Ovary (tissue), 9 donors: ENCODE measurements around the gene RNF39. TPM values are rescaled to one million over a fixed set of nuclear protein-coding genes. Genes with fewer than 3 reads are reported as not detected.

Source experiments
- DNase-seq, 5 donors: peaks; one replicate each; pipeline ENCODE4 v3.0.0-alpha.2; 2019 to 2020
- H3K27ac ChIP-seq, 2 donors: fragments of 200-600 bp; one replicate each; pipeline versions ENCODE4 v1.5.1 to v1.8.0; 2019 to 2022
- H3K27me3 ChIP-seq: fragments of 200-600 bp; one replicate; pipeline ENCODE4 v1.8.0; 2022
- H3K36me3 ChIP-seq: fragments of 200-600 bp; sonication (generic); one replicate; pipeline ENCODE4 v1.5.1; 2019
- H3K4me1 ChIP-seq: one replicate; pipeline ENCODE4 v1.8.1; 2013; ENCODE audit warnings: mild to moderate bottlenecking, moderate library complexity; ENCODE audit not compliant: insufficient read depth
- H3K4me3 ChIP-seq: fragments of 200-600 bp; sonication (generic); one replicate; pipeline ENCODE4 v1.5.1; 2017
- H3K9me3 ChIP-seq, 2 donors: fragments of 200-600 bp in 1 of 2; sonication (generic) in 1 of 2; one replicate each; pipeline versions ENCODE4 v1.5.1 to v1.8.1; 2013 to 2019; ENCODE audit warnings: mild to moderate bottlenecking in 1 of 2, moderate library complexity in 1 of 2
- EP300 ChIP-seq: sonication (generic); formaldehyde crosslinking; IDR thresholded peaks from one replicate; pipeline ENCODE4 v1.6.1; 2017; ENCODE audit warnings: antibody characterized with exemption
- POLR2A ChIP-seq: fragments of 450-650 bp; IDR thresholded peaks from one replicate; pipeline ENCODE4 v1.6.1; 2017; ENCODE audit warnings: antibody characterized with exemption, mild to moderate bottlenecking, moderate library complexity
- WGBS, 3 donors: extraction: QIAGEN DNeasy Blood & Tissue Kit in 1 of 3; methylation state at CpG; one replicate each; pipeline versions ENCODE4 v1.1.5 to v1.1.7; 2013 to 2017; 5-methylcytosine and 5-hydroxymethylcytosine counted together
- intact Hi-C, 4 donors: fragments of 100-400 bp; cut with DNase I; formaldehyde crosslinking; loops; one replicate each; pipeline versions ENCODE4 v1.11.0 to v1.15.1; 2022 to 2023
- polyA plus RNA-seq, 2 donors: library from polyadenylated mRNA; stranded (reverse); fragments of 200-250 nt in 1 of 2; fragments of 350-450 nt in 1 of 2; fragmentation: Illumina TruSeq in 1 of 2; extraction: RNeasy Lipid Tissue Mini Kit (QIAGEN cat#74804) in 1 of 2; gene quantifications; one replicate each; pipeline ENCODE4 v1.2.3, GENCODE V29; 2013 to 2014
- total RNA-seq, 7 donors: library from RNA; depleted of rRNA in 2 of 7; stranded (reverse); fragments of >200 nt in 2 of 7; fragmentation: NEBNext Ultra II Directional in 3 of 7; extraction: Animal tissue kit (Norgen Biotek cat#: 25700) in 3 of 7; gene quantifications; one replicate each; pipeline versions ENCODE4 v1.1.0 to v1.2.4, GENCODE V29; 2016 to 2023
- TF ChIP-seq, protein P1 (sequence below), 3 donors: fragments of 450-650 bp in 2 of 3; fragments of 200-600 bp in 1 of 3; IDR thresholded peaks; one replicate each; pipeline versions ENCODE4 v1.5.1 to v1.8.0; 2016 to 2022; ENCODE audit warnings: antibody characterized with exemption in 3 of 3, mild to moderate bottlenecking in 1 of 3
- donor health status: DM: no; HTN: no; CAD: no; lungs with moderate emphysema.
- donor health status: DM: no; HTN: no; CAD: no.
- donor health status: Bipolar disorder and iron deficiency.
- donor health status: DM: yes; HTN: yes; CAD: no.
- donor health status: DM: no; HTN: no; CAD: no.
- donor health status: DM: yes; HTN: yes; CAD: no.

RNF39 gene
- total and polyA plus RNA-seq, 9 donors: 0.28 to 3.1 (median 0.97) TPM; not detected in 1

DNA sequence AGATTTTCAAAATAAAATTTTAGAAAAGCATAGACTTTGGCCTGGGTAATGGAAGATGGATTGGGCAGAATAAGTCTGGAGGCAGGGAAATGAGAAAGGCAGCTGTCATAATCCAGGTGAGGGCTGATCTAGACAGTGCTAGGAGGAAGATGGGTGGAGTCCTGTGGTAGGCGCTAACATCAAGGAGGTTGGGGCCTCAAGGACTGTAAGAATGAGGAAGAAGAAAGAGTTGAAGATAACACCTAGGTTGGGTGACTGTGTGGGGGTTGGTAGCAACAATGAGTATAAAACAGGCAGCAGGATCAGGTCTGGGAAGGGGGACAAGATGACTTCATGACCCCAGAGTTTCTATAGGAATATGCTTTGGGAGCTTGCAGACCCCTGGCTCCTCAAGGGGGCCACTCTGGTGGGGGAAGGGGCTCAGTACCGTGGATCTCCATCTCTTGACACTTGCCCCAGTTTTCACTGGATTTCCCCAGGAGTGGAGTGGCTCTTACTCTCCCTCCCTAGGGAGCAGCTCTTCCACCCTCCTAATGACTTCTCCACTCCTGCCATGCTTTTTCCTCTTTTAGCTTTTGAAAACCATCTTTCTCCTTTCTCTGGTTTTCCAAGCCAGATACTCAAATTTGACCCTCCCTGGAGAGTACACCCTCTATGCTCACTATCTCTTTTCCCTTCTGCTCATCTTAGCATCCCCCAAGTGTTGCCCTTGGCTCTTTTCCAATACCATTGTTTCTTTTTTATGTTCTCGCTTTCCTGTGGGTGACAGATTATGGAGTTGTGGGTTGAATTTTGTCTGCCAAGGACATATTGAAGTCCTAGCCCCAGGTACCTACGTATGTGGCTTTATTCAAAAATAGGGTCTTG is 22.6 kb upstream of the RNF39 start:
- 62 to 65% (median 64%) methylated on average over 4 of the region's 4 CpGs for WGBS, 3 donors
- DNase-seq: no peak
- Histone ChIP-seq H3K4me3 (no peak overlapping the region), H3K36me3 (no peaks in the 10 kb centered on the region), H3K9me3 (no peaks in the 10 kb centered on the region), H3K27me3 (no peaks in the 10 kb centered on the region), H3K27ac (no peak overlapping the region), H3K4me1 (peaks cover 11% of the 10 kb centered on the region)
- intact Hi-C loops: no loop called here
- TF ChIP-seq, protein P1, sequence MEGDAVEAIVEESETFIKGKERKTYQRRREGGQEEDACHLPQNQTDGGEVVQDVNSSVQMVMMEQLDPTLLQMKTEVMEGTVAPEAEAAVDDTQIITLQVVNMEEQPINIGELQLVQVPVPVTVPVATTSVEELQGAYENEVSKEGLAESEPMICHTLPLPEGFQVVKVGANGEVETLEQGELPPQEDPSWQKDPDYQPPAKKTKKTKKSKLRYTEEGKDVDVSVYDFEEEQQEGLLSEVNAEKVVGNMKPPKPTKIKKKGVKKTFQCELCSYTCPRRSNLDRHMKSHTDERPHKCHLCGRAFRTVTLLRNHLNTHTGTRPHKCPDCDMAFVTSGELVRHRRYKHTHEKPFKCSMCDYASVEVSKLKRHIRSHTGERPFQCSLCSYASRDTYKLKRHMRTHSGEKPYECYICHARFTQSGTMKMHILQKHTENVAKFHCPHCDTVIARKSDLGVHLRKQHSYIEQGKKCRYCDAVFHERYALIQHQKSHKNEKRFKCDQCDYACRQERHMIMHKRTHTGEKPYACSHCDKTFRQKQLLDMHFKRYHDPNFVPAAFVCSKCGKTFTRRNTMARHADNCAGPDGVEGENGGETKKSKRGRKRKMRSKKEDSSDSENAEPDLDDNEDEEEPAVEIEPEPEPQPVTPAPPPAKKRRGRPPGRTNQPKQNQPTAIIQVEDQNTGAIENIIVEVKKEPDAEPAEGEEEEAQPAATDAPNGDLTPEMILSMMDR (IDR thresholded peaks at IDR 0.05): no peak
- TF ChIP-seq POLR2A (no peak), EP300 (no peak)

DNA sequence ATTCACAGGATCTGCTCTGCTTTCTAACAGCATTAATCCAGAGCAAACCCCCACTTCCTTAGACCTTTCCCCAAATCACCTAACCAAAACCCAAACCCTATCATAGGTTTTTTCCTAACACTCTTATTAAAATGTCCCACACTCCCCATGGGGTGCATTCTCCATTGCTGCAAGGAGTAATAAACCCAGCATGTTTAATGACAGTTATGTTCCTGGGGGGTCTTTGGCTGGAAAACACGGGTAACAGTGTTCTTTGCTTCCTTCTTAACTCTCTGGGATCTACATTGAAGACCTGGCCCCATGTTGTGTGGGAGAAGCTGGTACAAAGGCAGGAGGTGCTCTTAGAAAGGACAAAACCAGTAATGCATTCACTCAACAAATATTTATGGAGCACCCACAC is 21.3 kb upstream of the RNF39 start:
- Histone ChIP-seq H3K4me3 (no peak overlapping the region), H3K27ac (no peak overlapping the region), H3K9me3 (no peaks in the 10 kb centered on the region), H3K27me3 (no peaks in the 10 kb centered on the region), H3K4me1 (peaks cover 11% of the 10 kb centered on the region), H3K36me3 (no peaks in the 10 kb centered on the region)
- WGBS, 3 donors: 19 to 32% (median 28%) methylated on average over 1 of the region's 1 CpG
- DNase-seq: no peak
- intact Hi-C loops: no loop called here
- TF ChIP-seq, protein P1 (IDR thresholded peaks at IDR 0.05): no peak
- no peak for TF ChIP-seq EP300
- no peak for TF ChIP-seq POLR2A

DNA sequence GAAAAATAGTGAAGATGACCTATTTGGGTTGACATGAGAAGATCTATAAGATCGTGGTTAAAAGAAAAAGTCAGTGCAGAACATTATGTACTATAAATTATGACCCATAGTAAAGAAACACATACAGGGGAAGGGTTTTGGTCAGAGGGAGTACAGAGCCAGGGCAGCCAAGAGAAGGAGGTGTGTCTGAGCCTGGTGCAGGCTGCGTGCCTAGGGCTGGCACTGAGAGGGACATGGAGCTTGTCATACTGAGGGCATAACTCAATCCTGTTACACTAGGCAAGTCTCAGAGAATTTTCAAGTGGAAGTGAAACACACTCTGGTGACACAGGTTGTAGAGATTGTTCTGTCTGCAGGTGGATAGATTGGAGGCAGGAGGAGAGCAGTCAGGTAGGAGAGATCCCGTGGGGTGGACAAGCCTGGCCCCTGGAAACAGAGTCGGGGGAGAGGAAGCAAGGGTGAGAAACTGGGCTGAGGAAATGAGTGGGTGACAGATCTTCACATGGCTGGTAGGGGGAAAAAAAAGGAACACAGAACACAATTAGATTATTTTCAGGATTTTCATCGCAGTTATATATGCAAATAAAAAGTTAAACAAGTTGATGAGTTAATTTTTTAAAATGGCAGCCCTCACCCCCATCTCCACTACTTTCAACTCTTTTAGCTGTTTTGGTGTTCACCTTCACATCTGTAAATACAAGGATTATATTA is 18.5 kb upstream of the RNF39 start:
- Histone ChIP-seq H3K4me1 (no peaks in the 10 kb centered on the region), H3K4me3 (no peak overlapping the region), H3K27me3 (no peaks in the 10 kb centered on the region), H3K9me3 (no peaks in the 10 kb centered on the region), H3K36me3 (no peaks in the 10 kb centered on the region), H3K27ac (no peak overlapping the region)
- no peak for DNase-seq
- intact Hi-C loops: no loop called here
- WGBS, 3 donors: 64 to 70% (median 69%) methylated on average over 4 to 5 of the region's 5 CpGs
- TF ChIP-seq EP300: no peak

DNA sequence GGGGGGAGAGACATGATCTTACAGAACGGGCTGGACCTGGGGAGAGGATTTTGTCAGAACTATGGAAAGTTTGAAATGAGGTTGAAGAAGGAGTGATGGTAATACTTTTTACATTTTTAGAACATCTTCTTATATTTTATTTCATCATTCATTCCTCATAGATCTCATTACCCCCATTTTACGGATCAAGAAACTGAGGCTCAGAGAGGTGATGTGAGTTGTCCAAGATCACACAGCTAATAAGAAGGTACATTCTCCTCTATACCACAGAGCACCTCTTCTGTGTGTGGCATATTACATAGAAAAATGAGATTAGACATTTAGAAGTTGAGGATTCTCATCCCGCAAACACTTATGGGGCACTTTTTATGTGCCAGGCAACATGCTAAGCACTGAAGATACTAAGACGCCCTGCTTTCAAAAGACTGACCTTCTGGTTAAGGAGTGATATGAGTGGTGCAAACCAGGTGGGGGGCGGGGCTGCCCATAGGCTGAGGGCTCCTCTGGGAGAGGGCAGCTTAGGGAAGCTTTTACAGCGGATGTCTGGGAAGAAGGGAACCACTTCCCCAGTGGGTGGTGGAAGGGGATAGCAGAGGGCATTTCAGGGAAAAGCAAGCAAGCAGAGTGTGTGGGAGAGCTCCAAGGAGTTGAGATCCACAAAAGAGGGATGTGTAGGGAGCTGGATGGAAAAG is 17.4 kb upstream of the RNF39 start:
- Histone ChIP-seq H3K9me3 (no peaks in the 10 kb centered on the region), H3K27me3 (no peaks in the 10 kb centered on the region), H3K27ac (no peak overlapping the region), H3K4me3 (no peak overlapping the region), H3K36me3 (no peaks in the 10 kb centered on the region), H3K4me1 (no peaks in the 10 kb centered on the region)
- WGBS, 3 donors: 41 to 70% (median 61%) methylated on average over 6 of the region's 6 CpGs
- TF ChIP-seq POLR2A (no peak), EP300 (no peak)
- TF ChIP-seq, protein P1 (IDR thresholded peaks at IDR 0.05): no peak
- no peak for DNase-seq
- intact Hi-C loops: no loop called here
